Esophagus squamous epithelium (tissue), 4 donors: ENCODE measurements around the gene EEF1A2.

Experiments used
- POLR2A ChIP-seq, 4 donors: fragments of 450-650 bp; IDR thresholded peaks; one replicate each; pipeline ENCODE4 v1.6.1; 2017; ENCODE audit warnings: antibody characterized with exemption in 4 of 4, mild to moderate bottlenecking in 4 of 4, moderate library complexity in 3 of 4
- TF ChIP-seq, protein P1 (sequence below), 6 experiments: fragments of 450-650 bp in 4 of 6; fragments of 200-600 bp in 2 of 6; sonication (generic) in 2 of 6; IDR thresholded peaks; one replicate each; pipeline ENCODE4 v1.5.1; 2016 to 2019; ENCODE audit warnings: antibody characterized with exemption in 6 of 6, mild to moderate bottlenecking in 4 of 6, moderate library complexity in 4 of 6

DNA sequence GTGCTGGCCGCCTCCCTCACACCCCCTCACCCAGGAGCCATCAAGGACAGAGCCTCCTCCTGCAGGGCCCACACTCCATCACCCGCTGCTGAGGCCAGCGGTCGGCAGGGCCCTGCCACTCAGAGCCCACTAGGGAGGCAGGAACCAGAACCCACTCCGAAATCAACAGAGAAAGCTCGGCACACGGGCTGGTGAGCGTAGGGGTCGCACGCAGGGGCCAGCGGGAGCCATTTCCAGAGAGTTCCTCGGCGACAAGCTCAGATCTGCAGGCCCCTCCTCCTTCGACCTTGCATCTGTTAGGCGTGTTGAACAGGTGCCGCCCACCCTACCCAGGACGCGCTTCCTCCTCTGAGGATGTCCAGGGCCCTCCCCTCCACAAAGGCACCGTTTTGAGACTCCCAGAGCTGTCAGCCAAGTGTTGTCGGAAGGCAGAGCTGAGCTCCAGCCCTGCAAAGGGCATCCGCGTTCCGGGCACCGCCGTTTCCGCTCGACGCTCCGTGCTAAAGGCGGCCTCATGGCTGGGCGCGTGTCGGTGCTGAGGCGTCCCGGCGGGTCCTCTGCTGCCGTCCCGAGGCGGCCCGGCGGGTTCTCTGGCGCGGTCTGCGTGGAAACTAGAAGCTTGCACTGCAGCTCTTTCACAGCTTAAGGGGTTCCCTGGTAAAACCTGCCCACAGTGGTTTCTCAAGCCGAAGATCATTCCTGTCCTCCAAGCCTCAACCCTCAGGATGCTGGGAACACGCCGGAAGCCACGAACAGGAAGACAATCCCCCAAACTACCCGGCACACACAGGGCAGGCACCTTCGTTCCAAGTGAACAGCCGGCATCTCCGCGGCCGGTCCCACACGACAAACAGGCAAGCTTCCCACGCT, 33.3 kb downstream of the EEF1A2 start:
- TF ChIP-seq, protein P1, sequence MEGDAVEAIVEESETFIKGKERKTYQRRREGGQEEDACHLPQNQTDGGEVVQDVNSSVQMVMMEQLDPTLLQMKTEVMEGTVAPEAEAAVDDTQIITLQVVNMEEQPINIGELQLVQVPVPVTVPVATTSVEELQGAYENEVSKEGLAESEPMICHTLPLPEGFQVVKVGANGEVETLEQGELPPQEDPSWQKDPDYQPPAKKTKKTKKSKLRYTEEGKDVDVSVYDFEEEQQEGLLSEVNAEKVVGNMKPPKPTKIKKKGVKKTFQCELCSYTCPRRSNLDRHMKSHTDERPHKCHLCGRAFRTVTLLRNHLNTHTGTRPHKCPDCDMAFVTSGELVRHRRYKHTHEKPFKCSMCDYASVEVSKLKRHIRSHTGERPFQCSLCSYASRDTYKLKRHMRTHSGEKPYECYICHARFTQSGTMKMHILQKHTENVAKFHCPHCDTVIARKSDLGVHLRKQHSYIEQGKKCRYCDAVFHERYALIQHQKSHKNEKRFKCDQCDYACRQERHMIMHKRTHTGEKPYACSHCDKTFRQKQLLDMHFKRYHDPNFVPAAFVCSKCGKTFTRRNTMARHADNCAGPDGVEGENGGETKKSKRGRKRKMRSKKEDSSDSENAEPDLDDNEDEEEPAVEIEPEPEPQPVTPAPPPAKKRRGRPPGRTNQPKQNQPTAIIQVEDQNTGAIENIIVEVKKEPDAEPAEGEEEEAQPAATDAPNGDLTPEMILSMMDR (IDR thresholded peaks at IDR 0.05): no peak
- TF ChIP-seq POLR2A (IDR thresholded peaks at IDR 0.05): no peak
